Activated naive CD4-positive, alpha-beta T cell treated with anti-CD3 and anti-CD28 coated beads, Interleukin-2, amount 50 U/mL, for 24 hours (primary cell): ENCODE results near the gene GPR179.

Experiments
- H3K27ac Mint-ChIP-seq: one replicate; pipeline ENCODE4 v1.8.0; 2021; ENCODE audit warnings: mild to moderate bottlenecking, mixed read lengths
- H3K27me3 Mint-ChIP-seq: one replicate; pipeline ENCODE4 v1.8.0; 2021; ENCODE audit warnings: mixed read lengths
- H3K36me3 Mint-ChIP-seq: one replicate; pipeline ENCODE4 v1.8.0; 2021; ENCODE audit warnings: mixed read lengths
- H3K4me1 Mint-ChIP-seq: one replicate; pipeline ENCODE4 v1.8.0; 2021; ENCODE audit warnings: mixed read lengths
- H3K4me3 Mint-ChIP-seq: one replicate; pipeline ENCODE4 v1.8.0; 2021; ENCODE audit warnings: mild to moderate bottlenecking, mixed read lengths
- H3K9me3 Mint-ChIP-seq: one replicate; pipeline ENCODE4 v1.8.0; 2021; ENCODE audit warnings: mixed read lengths

Gene GPR179

GRCh38 chr17:38351412-38352222, 7.9 kb upstream of the GPR179 start, which contains the start of gene SOCS7:
SOCS7 (plus strand) TSS chr17:38351844; CDS start chr17:38352053, 209 bp downstream.
- Mint-ChIP-seq H3K4me1 (peaks cover 42% of the 10 kb centered on the region), H3K4me3 (peak within 1 kb of the TSS; percentile 93), H3K36me3 (no peaks in the 10 kb centered on the region), H3K27me3 (no peaks in the 10 kb centered on the region), H3K27ac (peak within 1 kb of the TSS; percentile 99), H3K9me3 (no peaks in the 10 kb centered on the region)

- peak overlapping the region; percentile 34 for H3K4me3 Mint-ChIP-seq
These were observed 6.3 kb upstream of the GPR179 start for GRCh38 chr17:38350035-38350434.

GRCh38 chr17:38349097-38349730, 5.5 kb upstream of the GPR179 start:
- no peak overlapping the region for H3K27ac Mint-ChIP-seq
- no peaks in the 10 kb centered on the region for H3K27me3 Mint-ChIP-seq
- peaks cover 23% of the 10 kb centered on the region for H3K4me1 Mint-ChIP-seq
- no peaks in the 10 kb centered on the region for H3K36me3 Mint-ChIP-seq
- no peaks in the 10 kb centered on the region for H3K9me3 Mint-ChIP-seq
- no peak overlapping the region for H3K4me3 Mint-ChIP-seq

More at GRCh38 chr17:38350035-38350434, 6.3 kb upstream of the GPR179 start:
- no peaks in the 10 kb centered on the region for H3K9me3 Mint-ChIP-seq
- H3K27me3 Mint-ChIP-seq = no peaks in the 10 kb centered on the region
- H3K4me1 Mint-ChIP-seq = peaks cover 30% of the 10 kb centered on the region
- no peaks in the 10 kb centered on the region for H3K36me3 Mint-ChIP-seq
- H3K27ac Mint-ChIP-seq = no peak overlapping the region

- no peaks in the 10 kb centered on the region for H3K27me3 Mint-ChIP-seq
- H3K36me3 Mint-ChIP-seq = no peaks in the 10 kb centered on the region
- no peak overlapping the region for H3K27ac Mint-ChIP-seq
- peaks cover 5% of the 10 kb centered on the region for H3K4me1 Mint-ChIP-seq
- no peak overlapping the region for H3K4me3 Mint-ChIP-seq
- no peaks in the 10 kb centered on the region for H3K9me3 Mint-ChIP-seq
These were observed 2.0 kb upstream of the GPR179 start for GRCh38 chr17:38345743-38346142.

- Mint-ChIP-seq H3K9me3 (no peaks in the 10 kb centered on the region), H3K27ac (no peak overlapping the region), H3K27me3 (no peaks in the 10 kb centered on the region), H3K4me3 (no peak overlapping the region), H3K4me1 (peaks cover 5% of the 10 kb centered on the region), H3K36me3 (no peaks in the 10 kb centered on the region)
These were observed 627 bp upstream of the GPR179 start for GRCh38 chr17:38344420-38344745.

GRCh38 chr17:38342886-38343607, 709 bp downstream of the GPR179 start:
- H3K27ac Mint-ChIP-seq = no peak overlapping the region
- no peaks in the 10 kb centered on the region for H3K27me3 Mint-ChIP-seq
- no peaks in the 10 kb centered on the region for H3K9me3 Mint-ChIP-seq
- H3K36me3 Mint-ChIP-seq = no peaks in the 10 kb centered on the region
- H3K4me1 Mint-ChIP-seq = no peaks in the 10 kb centered on the region
- no peak overlapping the region for H3K4me3 Mint-ChIP-seq

- H3K36me3 Mint-ChIP-seq = no peaks in the 10 kb centered on the region
- no peak overlapping the region for H3K27ac Mint-ChIP-seq
- no peaks in the 10 kb centered on the region for H3K4me1 Mint-ChIP-seq
- no peak overlapping the region for H3K4me3 Mint-ChIP-seq
- no peaks in the 10 kb centered on the region for H3K27me3 Mint-ChIP-seq
- no peaks in the 10 kb centered on the region for H3K9me3 Mint-ChIP-seq
These were observed 2.6 kb downstream of the GPR179 start for GRCh38 chr17:38341035-38341721.

GRCh38 chr17:38339891-38340290, 3.9 kb downstream of the GPR179 start:
- H3K4me1 Mint-ChIP-seq = no peaks in the 10 kb centered on the region
- H3K9me3 Mint-ChIP-seq = no peaks in the 10 kb centered on the region
- no peak overlapping the region for H3K27ac Mint-ChIP-seq
- no peak overlapping the region for H3K4me3 Mint-ChIP-seq
- no peaks in the 10 kb centered on the region for H3K27me3 Mint-ChIP-seq
- H3K36me3 Mint-ChIP-seq = no peaks in the 10 kb centered on the region

- Mint-ChIP-seq H3K4me1 (no peaks in the 10 kb centered on the region), H3K9me3 (no peaks in the 10 kb centered on the region), H3K36me3 (no peaks in the 10 kb centered on the region), H3K27me3 (no peaks in the 10 kb centered on the region), H3K4me3 (no peak overlapping the region), H3K27ac (no peak overlapping the region)
These were observed 5.2 kb downstream of the GPR179 start for GRCh38 chr17:38338535-38338934.

GRCh38 chr17:38338053-38338452, 5.7 kb downstream of the GPR179 start:
- Mint-ChIP-seq H3K27ac (no peak overlapping the region), H3K9me3 (no peaks in the 10 kb centered on the region), H3K36me3 (no peaks in the 10 kb centered on the region), H3K4me1 (no peaks in the 10 kb centered on the region), H3K4me3 (no peak overlapping the region), H3K27me3 (no peaks in the 10 kb centered on the region)

GRCh38 chr17:38336838-38337237, 6.9 kb downstream of the GPR179 start:
- H3K9me3 Mint-ChIP-seq = no peaks in the 10 kb centered on the region
- no peaks in the 10 kb centered on the region for H3K4me1 Mint-ChIP-seq
- H3K4me3 Mint-ChIP-seq = no peak overlapping the region
- H3K36me3 Mint-ChIP-seq = no peaks in the 10 kb centered on the region
- no peak overlapping the region for H3K27ac Mint-ChIP-seq
- H3K27me3 Mint-ChIP-seq = no peaks in the 10 kb centered on the region

GRCh38 chr17:38334480-38335364, 9.0 kb downstream of the GPR179 start:
- no peaks in the 10 kb centered on the region for H3K27me3 Mint-ChIP-seq

GRCh38 chr17:38333635-38334295, 10.0 kb downstream of the GPR179 start:
- H3K4me3 Mint-ChIP-seq = no peak overlapping the region
- no peaks in the 10 kb centered on the region for H3K36me3 Mint-ChIP-seq
- H3K27me3 Mint-ChIP-seq = no peaks in the 10 kb centered on the region
- no peaks in the 10 kb centered on the region for H3K9me3 Mint-ChIP-seq
- H3K4me1 Mint-ChIP-seq = no peaks in the 10 kb centered on the region
- H3K27ac Mint-ChIP-seq = peak overlapping the region; percentile 41

More at GRCh38 chr17:38334480-38335364, 9.0 kb downstream of the GPR179 start:
- Mint-ChIP-seq H3K9me3 (no peaks in the 10 kb centered on the region), H3K27ac (no peak overlapping the region), H3K4me1 (no peaks in the 10 kb centered on the region), H3K36me3 (no peaks in the 10 kb centered on the region), H3K4me3 (no peak overlapping the region)

- no peak overlapping the region for H3K27ac Mint-ChIP-seq
- H3K9me3 Mint-ChIP-seq = no peaks in the 10 kb centered on the region
- H3K4me3 Mint-ChIP-seq = no peak overlapping the region
- no peaks in the 10 kb centered on the region for H3K27me3 Mint-ChIP-seq
- H3K36me3 Mint-ChIP-seq = no peaks in the 10 kb centered on the region
- no peaks in the 10 kb centered on the region for H3K4me1 Mint-ChIP-seq
These were observed 11.0 kb downstream of the GPR179 start for GRCh38 chr17:38332735-38333134.
